ENCODE results near the gene PACRG.

PACRG gene

GRCh38 chr6:163030980-163031379 lies 303.2 kb downstream of the PACRG start:
- ATAC-seq: no peak
- no peak for TF ChIP-seq ARNTL (CRISPR knock-in tag; IDR thresholded peaks at IDR 0.05; ENCODE audit: borderline replicate concordance, low read depth)
- no peak for TF ChIP-seq GLIS3 (CRISPR knock-in tag; IDR thresholded peaks at IDR 0.05)

DNA sequence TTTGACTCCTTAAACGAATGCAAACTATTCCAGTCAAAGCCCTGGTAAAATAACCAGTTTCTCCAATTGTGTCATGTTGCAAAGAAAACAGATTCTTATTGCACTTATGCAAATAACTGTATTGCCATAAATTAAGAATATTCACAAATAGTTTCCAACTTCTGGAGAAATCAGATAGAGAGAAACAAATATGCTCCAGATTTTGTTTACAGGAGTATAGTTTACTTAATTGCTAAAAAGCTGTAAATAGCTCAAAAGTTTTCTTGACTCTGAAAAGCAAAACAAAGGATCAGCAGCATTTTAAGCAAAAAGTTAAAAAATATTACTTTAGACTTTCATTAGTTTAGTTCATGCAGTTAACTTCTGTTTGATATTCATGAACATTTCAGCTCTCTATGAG lies 304.2 kb downstream of the PACRG start:
- no peak for ATAC-seq
- no peak for TF ChIP-seq CSDC2 (CRISPR knock-in tag; IDR thresholded peaks at IDR 0.05)
- no peak for TF ChIP-seq ARNTL (CRISPR knock-in tag; IDR thresholded peaks at IDR 0.05; ENCODE audit: borderline replicate concordance, low read depth)
- TF ChIP-seq, protein P1, sequence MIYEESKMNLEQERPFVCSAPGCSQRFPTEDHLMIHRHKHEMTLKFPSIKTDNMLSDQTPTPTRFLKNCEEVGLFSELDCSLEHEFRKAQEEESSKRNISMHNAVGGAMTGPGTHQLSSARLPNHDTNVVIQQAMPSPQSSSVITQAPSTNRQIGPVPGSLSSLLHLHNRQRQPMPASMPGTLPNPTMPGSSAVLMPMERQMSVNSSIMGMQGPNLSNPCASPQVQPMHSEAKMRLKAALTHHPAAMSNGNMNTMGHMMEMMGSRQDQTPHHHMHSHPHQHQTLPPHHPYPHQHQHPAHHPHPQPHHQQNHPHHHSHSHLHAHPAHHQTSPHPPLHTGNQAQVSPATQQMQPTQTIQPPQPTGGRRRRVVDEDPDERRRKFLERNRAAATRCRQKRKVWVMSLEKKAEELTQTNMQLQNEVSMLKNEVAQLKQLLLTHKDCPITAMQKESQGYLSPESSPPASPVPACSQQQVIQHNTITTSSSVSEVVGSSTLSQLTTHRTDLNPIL (CRISPR knock-in tag; IDR thresholded peaks at IDR 0.05; ENCODE audit: low read depth): no peak
- TF ChIP-seq SNAI2 (CRISPR knock-in tag; IDR thresholded peaks at IDR 0.05): no peak
- TF ChIP-seq OSR1 (CRISPR knock-in tag; IDR thresholded peaks at IDR 0.05): no peak
- no peak for TF ChIP-seq ZFP30 (CRISPR knock-in tag; IDR thresholded peaks at IDR 0.05)
- no peak for TF ChIP-seq ZNF70 (CRISPR knock-in tag; IDR thresholded peaks at IDR 0.05)
- no peak for TF ChIP-seq CSRNP3 (CRISPR knock-in tag; IDR thresholded peaks at IDR 0.05)
- no peak for TF ChIP-seq ZFP3 (CRISPR knock-in tag; IDR thresholded peaks at IDR 0.05)
- no peak for TF ChIP-seq ZNF565 (CRISPR knock-in tag; conservative IDR thresholded peaks at IDR 0.05; ENCODE audit: low read depth)

GRCh38 chr6:163036160-163036645 lies 308.4 kb downstream of the PACRG start:
- TF ChIP-seq ZNF70 (CRISPR knock-in tag; IDR thresholded peaks at IDR 0.05): no peak
- TF ChIP-seq ESRRG (CRISPR knock-in tag; IDR thresholded peaks at IDR 0.05): no peak
- ATAC-seq: no peak

GRCh38 chr6:163038317-163038716 lies 310.5 kb downstream of the PACRG start:
- TF ChIP-seq, protein P1 (CRISPR knock-in tag; IDR thresholded peaks at IDR 0.05; ENCODE audit: low read depth): no peak
- TF ChIP-seq GLIS3 (CRISPR knock-in tag; IDR thresholded peaks at IDR 0.05): no peak
- no peak for TF ChIP-seq ZNF565 (CRISPR knock-in tag; conservative IDR thresholded peaks at IDR 0.05; ENCODE audit: low read depth)
- TF ChIP-seq POU6F1 (CRISPR knock-in tag; IDR thresholded peaks at IDR 0.05; ENCODE audit: borderline replicate concordance, low read depth): no peak
- no peak for TF ChIP-seq RARB (CRISPR knock-in tag; IDR thresholded peaks at IDR 0.05)
- no peak for TF ChIP-seq CSDC2 (CRISPR knock-in tag; IDR thresholded peaks at IDR 0.05)
- no peak for TF ChIP-seq ZC3H10 (CRISPR knock-in tag; IDR thresholded peaks at IDR 0.05)
- TF ChIP-seq TCF4 (CRISPR knock-in tag; IDR thresholded peaks at IDR 0.05; ENCODE audit: borderline replicate concordance): no peak
- TF ChIP-seq ISL1 (CRISPR knock-in tag; IDR thresholded peaks at IDR 0.05): no peak
- TF ChIP-seq, protein P2, sequence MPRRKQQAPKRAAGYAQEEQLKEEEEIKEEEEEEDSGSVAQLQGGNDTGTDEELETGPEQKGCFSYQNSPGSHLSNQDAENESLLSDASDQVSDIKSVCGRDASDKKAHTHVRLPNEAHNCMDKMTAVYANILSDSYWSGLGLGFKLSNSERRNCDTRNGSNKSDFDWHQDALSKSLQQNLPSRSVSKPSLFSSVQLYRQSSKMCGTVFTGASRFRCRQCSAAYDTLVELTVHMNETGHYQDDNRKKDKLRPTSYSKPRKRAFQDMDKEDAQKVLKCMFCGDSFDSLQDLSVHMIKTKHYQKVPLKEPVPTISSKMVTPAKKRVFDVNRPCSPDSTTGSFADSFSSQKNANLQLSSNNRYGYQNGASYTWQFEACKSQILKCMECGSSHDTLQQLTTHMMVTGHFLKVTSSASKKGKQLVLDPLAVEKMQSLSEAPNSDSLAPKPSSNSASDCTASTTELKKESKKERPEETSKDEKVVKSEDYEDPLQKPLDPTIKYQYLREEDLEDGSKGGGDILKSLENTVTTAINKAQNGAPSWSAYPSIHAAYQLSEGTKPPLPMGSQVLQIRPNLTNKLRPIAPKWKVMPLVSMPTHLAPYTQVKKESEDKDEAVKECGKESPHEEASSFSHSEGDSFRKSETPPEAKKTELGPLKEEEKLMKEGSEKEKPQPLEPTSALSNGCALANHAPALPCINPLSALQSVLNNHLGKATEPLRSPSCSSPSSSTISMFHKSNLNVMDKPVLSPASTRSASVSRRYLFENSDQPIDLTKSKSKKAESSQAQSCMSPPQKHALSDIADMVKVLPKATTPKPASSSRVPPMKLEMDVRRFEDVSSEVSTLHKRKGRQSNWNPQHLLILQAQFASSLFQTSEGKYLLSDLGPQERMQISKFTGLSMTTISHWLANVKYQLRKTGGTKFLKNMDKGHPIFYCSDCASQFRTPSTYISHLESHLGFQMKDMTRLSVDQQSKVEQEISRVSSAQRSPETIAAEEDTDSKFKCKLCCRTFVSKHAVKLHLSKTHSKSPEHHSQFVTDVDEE (CRISPR knock-in tag; IDR thresholded peaks at IDR 0.05): no peak
- no peak for TF ChIP-seq PATZ1 (CRISPR knock-in tag; IDR thresholded peaks at IDR 0.05; ENCODE audit: borderline replicate concordance)
- TF ChIP-seq ZFP3 (CRISPR knock-in tag; IDR thresholded peaks at IDR 0.05): no peak
- TF ChIP-seq CSRNP3 (CRISPR knock-in tag; IDR thresholded peaks at IDR 0.05): no peak
- TF ChIP-seq ESRRG (CRISPR knock-in tag; IDR thresholded peaks at IDR 0.05): no peak
- TF ChIP-seq OSR1 (CRISPR knock-in tag; IDR thresholded peaks at IDR 0.05): no peak
- TF ChIP-seq BACH2 (CRISPR knock-in tag; IDR thresholded peaks at IDR 0.05; ENCODE audit: borderline replicate concordance): no peak
- TF ChIP-seq ZNF70 (CRISPR knock-in tag; IDR thresholded peaks at IDR 0.05): no peak
- no peak for TF ChIP-seq PPARA (CRISPR knock-in tag; IDR thresholded peaks at IDR 0.05; ENCODE audit: borderline replicate concordance)
- no peak for TF ChIP-seq ZNF8 (CRISPR knock-in tag; IDR thresholded peaks at IDR 0.05)
- TF ChIP-seq SNAI2 (CRISPR knock-in tag; IDR thresholded peaks at IDR 0.05): no peak
- no peak for ATAC-seq
